DMS153 treated with DMSO at 0.1 percent for 48 hours (cell line): ENCODE measurements around the gene OR2W3.

ENCODE experiments used
- DNase-seq: peaks from one replicate; lab custom pipeline; 2025; ENCODE audit not compliant: unreplicated experiment; lab: John Stamatoyannopoulos, UW

Gene OR2W3

GRCh38 chr1:247895163-247895637 is at the start of gene OR2W3:
Gene OR2W3, plus strand, starts transcription at chr1:247895587. Its CDS starts 0 bp downstream, at chr1:247895587.
- no peak for DNase-seq

GRCh38 chr1:247845693-247846017 is 49.7 kb upstream of the OR2W3 start:
- DNase-seq = no peak

GRCh38 chr1:247848346-247848745 is 47.0 kb upstream of the OR2W3 start:
- DNase-seq = no peak

GRCh38 chr1:247849616-247850015 is 45.8 kb upstream of the OR2W3 start:
- no peak for DNase-seq

GRCh38 chr1:247854899-247855545 is 40.4 kb upstream of the OR2W3 start:
- DNase-seq = no peak

- no peak for DNase-seq
Observed at GRCh38 chr1:247855911-247856310, 39.5 kb upstream of the OR2W3 start.

- no peak for DNase-seq
Observed at GRCh38 chr1:247857069-247857984, 38.1 kb upstream of the OR2W3 start, which contains the start of gene TRIM58. Gene TRIM58, plus strand, starts transcription at chr1:247857187. Its CDS starts 60 bp downstream, at chr1:247857247.

- no peak for DNase-seq
Observed at GRCh38 chr1:247857985-247858619, 37.3 kb upstream of the OR2W3 start.

GRCh38 chr1:247862756-247863155 is 32.6 kb upstream of the OR2W3 start:
- DNase-seq = no peak

GRCh38 chr1:247864644-247865043 is 30.7 kb upstream of the OR2W3 start:
- DNase-seq = no peak

GRCh38 chr1:247865416-247865815 is 30.0 kb upstream of the OR2W3 start:
- no peak for DNase-seq

- DNase-seq = no peak
Observed at GRCh38 chr1:247883346-247883745, 12.0 kb upstream of the OR2W3 start.

GRCh38 chr1:247884797-247885413 is 10.5 kb upstream of the OR2W3 start:
- no peak for DNase-seq

- DNase-seq = no peak
Observed at GRCh38 chr1:247895976-247896375, 589 bp downstream of the OR2W3 start.

- no peak for DNase-seq
Observed at GRCh38 chr1:247904122-247904521, 8.7 kb downstream of the OR2W3 start.

GRCh38 chr1:247905181-247905580 is 9.8 kb downstream of the OR2W3 start:
- DNase-seq = no peak

- DNase-seq = no peak
Observed at GRCh38 chr1:247905910-247906503, 10.6 kb downstream of the OR2W3 start.

GRCh38 chr1:247906504-247907047 is 11.2 kb downstream of the OR2W3 start:
- no peak for DNase-seq

GRCh38 chr1:247908766-247909165 is 13.4 kb downstream of the OR2W3 start:
- no peak for DNase-seq

- no peak for DNase-seq
Observed at GRCh38 chr1:247913786-247914185, 18.4 kb downstream of the OR2W3 start.
